Activated CD8-positive, alpha-beta memory T cell treated with anti-CD3 and anti-CD28 coated beads, Interleukin-2, amount 50 U/mL, for 1 hour (primary cell): ENCODE measurements around the gene TBX3.

Source experiments
- DNase-seq: peaks from one replicate; pipeline ENCODE4 v3.0.0-alpha.2; 2020; ENCODE audit errors: extremely low read depth

The TBX3 gene

GRCh38 chr12:114682785-114683708, 928 bp downstream of the TBX3 start:
- no peak for DNase-seq

- DNase-seq: no peak
These were observed 1.7 kb downstream of the TBX3 start for GRCh38 chr12:114682106-114682784.

GRCh38 chr12:114681116-114681871, 2.7 kb downstream of the TBX3 start:
- no peak for DNase-seq

- no peak for DNase-seq
These were observed 3.3 kb downstream of the TBX3 start for GRCh38 chr12:114680604-114681069.

- no peak for DNase-seq
These were observed 4.0 kb downstream of the TBX3 start for GRCh38 chr12:114679942-114680341.

GRCh38 chr12:114679452-114679875, 4.5 kb downstream of the TBX3 start:
- no peak for DNase-seq

- DNase-seq: no peak
These were observed 5.3 kb downstream of the TBX3 start for GRCh38 chr12:114678718-114679117.

GRCh38 chr12:114678028-114678427, 5.9 kb downstream of the TBX3 start:
- DNase-seq: no peak

- DNase-seq: no peak
These were observed 7.7 kb downstream of the TBX3 start for GRCh38 chr12:114676142-114676741.

- DNase-seq: no peak
These were observed 9.5 kb downstream of the TBX3 start for GRCh38 chr12:114674251-114675047.

GRCh38 chr12:114673901-114674250, 10.1 kb downstream of the TBX3 start:
- DNase-seq: no peak

GRCh38 chr12:114673169-114673833, 10.7 kb downstream of the TBX3 start:
- no peak for DNase-seq

GRCh38 chr12:114672817-114673168, 11.2 kb downstream of the TBX3 start:
- DNase-seq: no peak

- DNase-seq: no peak
These were observed 12.2 kb downstream of the TBX3 start for GRCh38 chr12:114671443-114672411.

- DNase-seq: no peak
These were observed 12.9 kb downstream of the TBX3 start for GRCh38 chr12:114671066-114671442.

GRCh38 chr12:114670291-114670980, 13.5 kb downstream of the TBX3 start:
- no peak for DNase-seq

GRCh38 chr12:114669401-114670290, 14.3 kb downstream of the TBX3 start:
- no peak for DNase-seq

GRCh38 chr12:114668886-114669288, 15.1 kb downstream of the TBX3 start:
- DNase-seq: no peak
